NCI-H128 (cell line): ENCODE results near the gene HSPH1.
A peak's percentile ranks its signal among the peaks of the same experiment; 100 is the strongest.
"Not testable (repeated sequence)": the region's sequence is repeated elsewhere in the genome, so short reads cannot be mapped to it uniquely, and the experiment has no call there.

Experiments used
- DNase-seq: peaks from one replicate; lab custom pipeline; 2025; ENCODE audit not compliant: unreplicated experiment; lab: John Stamatoyannopoulos, UW

The HSPH1 gene

GRCh38 chr13:31177813-31178495 is 16.2 kb upstream of the HSPH1 start:
- DNase-seq = not testable (repeated sequence)

- DNase-seq = no peak
Observed at GRCh38 chr13:31175847-31176532, 14.3 kb upstream of the HSPH1 start.

GRCh38 chr13:31174018-31174417 is 12.3 kb upstream of the HSPH1 start:
- no peak for DNase-seq

GRCh38 chr13:31172535-31172934 is 10.8 kb upstream of the HSPH1 start:
- DNase-seq = no peak

GRCh38 chr13:31172001-31172400 is 10.3 kb upstream of the HSPH1 start:
- DNase-seq = no peak

GRCh38 chr13:31168736-31169135 is 7.0 kb upstream of the HSPH1 start:
- no peak for DNase-seq

- DNase-seq = no peak
Observed at GRCh38 chr13:31168166-31168565, 6.5 kb upstream of the HSPH1 start.

- no peak for DNase-seq
Observed at GRCh38 chr13:31167490-31167889, 5.8 kb upstream of the HSPH1 start.

GRCh38 chr13:31166591-31166990 is 4.9 kb upstream of the HSPH1 start:
- no peak for DNase-seq

GRCh38 chr13:31162151-31163008 is 676 bp upstream of the HSPH1 start:
- peak; percentile 96 for DNase-seq

- DNase-seq = peak; percentile 15
Observed at GRCh38 chr13:31160857-31161556, 697 bp downstream of the HSPH1 start.

GRCh38 chr13:31159306-31159705 is 2.4 kb downstream of the HSPH1 start:
- DNase-seq = no peak

- no peak for DNase-seq
Observed at GRCh38 chr13:31154939-31155338, 6.8 kb downstream of the HSPH1 start.

- no peak for DNase-seq
Observed at GRCh38 chr13:31151837-31152236, 9.9 kb downstream of the HSPH1 start.

GRCh38 chr13:31150315-31150985 is 11.3 kb downstream of the HSPH1 start:
- no peak for DNase-seq

- DNase-seq = no peak
Observed at GRCh38 chr13:31149604-31150003, 12.1 kb downstream of the HSPH1 start.

- no peak for DNase-seq
Observed at GRCh38 chr13:31145417-31145816, 16.3 kb downstream of the HSPH1 start.

- no peak for DNase-seq
Observed at GRCh38 chr13:31138515-31138914, 23.2 kb downstream of the HSPH1 start.

GRCh38 chr13:31136724-31137123 is 25.0 kb downstream of the HSPH1 start:
- DNase-seq = no peak

- DNase-seq = no peak
Observed at GRCh38 chr13:31134039-31134711, 27.5 kb downstream of the HSPH1 start.
